ENCODE measurements around the gene EFCC1.

Gene EFCC1

GRCh38 chr3:128998561-128998960 lies 2.5 kb upstream of the EFCC1 start:
- TF ChIP-seq, protein P1, sequence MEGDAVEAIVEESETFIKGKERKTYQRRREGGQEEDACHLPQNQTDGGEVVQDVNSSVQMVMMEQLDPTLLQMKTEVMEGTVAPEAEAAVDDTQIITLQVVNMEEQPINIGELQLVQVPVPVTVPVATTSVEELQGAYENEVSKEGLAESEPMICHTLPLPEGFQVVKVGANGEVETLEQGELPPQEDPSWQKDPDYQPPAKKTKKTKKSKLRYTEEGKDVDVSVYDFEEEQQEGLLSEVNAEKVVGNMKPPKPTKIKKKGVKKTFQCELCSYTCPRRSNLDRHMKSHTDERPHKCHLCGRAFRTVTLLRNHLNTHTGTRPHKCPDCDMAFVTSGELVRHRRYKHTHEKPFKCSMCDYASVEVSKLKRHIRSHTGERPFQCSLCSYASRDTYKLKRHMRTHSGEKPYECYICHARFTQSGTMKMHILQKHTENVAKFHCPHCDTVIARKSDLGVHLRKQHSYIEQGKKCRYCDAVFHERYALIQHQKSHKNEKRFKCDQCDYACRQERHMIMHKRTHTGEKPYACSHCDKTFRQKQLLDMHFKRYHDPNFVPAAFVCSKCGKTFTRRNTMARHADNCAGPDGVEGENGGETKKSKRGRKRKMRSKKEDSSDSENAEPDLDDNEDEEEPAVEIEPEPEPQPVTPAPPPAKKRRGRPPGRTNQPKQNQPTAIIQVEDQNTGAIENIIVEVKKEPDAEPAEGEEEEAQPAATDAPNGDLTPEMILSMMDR (IDR thresholded peaks at IDR 0.05; ENCODE audit: extremely low read depth, insufficient read depth, missing control alignments): no peak
- DNase-seq (ENCODE audit: low spot score): no peak
- in situ Hi-C loops (cut with MboI; ENCODE audit: low pct_unique_long_range_greater_than_20kb, low sequenced_read_pairs, unreplicated experiment): no loop called here

DNA sequence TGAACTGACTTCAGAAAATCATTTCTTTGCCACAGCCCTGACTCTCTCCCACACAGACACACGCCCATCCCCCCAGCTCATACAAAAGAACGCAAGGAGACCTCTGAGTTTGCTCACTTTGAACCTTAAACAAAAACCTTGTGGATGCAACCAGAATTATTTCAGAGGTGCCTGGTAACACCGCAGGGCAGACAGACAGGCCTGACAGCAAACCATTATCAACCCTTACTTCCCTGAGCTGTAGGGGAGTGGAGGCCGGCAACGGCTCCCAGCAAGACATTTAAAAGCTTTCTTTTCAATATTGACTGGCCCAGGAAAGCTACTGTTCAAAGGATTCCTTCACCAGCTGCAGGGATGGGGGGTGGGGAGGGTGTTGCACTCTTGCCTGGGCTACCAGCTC lies 2.0 kb upstream of the EFCC1 start:
- in situ Hi-C loops (cut with MboI; ENCODE audit: low pct_unique_long_range_greater_than_20kb, low sequenced_read_pairs, unreplicated experiment): no loop called here
- no peak for DNase-seq (ENCODE audit: low spot score)
- TF ChIP-seq, protein P1 (IDR thresholded peaks at IDR 0.05; ENCODE audit: extremely low read depth, insufficient read depth, missing control alignments): no peak

- TF ChIP-seq, protein P1 (IDR thresholded peaks at IDR 0.05; ENCODE audit: extremely low read depth, insufficient read depth, missing control alignments): no peak
- no peak for DNase-seq (ENCODE audit: low spot score)
- in situ Hi-C loops (cut with MboI; ENCODE audit: low pct_unique_long_range_greater_than_20kb, low sequenced_read_pairs, unreplicated experiment): no loop called here
Observed at GRCh38 chr3:129000742-129001100, 383 bp upstream of the EFCC1 start.

DNA sequence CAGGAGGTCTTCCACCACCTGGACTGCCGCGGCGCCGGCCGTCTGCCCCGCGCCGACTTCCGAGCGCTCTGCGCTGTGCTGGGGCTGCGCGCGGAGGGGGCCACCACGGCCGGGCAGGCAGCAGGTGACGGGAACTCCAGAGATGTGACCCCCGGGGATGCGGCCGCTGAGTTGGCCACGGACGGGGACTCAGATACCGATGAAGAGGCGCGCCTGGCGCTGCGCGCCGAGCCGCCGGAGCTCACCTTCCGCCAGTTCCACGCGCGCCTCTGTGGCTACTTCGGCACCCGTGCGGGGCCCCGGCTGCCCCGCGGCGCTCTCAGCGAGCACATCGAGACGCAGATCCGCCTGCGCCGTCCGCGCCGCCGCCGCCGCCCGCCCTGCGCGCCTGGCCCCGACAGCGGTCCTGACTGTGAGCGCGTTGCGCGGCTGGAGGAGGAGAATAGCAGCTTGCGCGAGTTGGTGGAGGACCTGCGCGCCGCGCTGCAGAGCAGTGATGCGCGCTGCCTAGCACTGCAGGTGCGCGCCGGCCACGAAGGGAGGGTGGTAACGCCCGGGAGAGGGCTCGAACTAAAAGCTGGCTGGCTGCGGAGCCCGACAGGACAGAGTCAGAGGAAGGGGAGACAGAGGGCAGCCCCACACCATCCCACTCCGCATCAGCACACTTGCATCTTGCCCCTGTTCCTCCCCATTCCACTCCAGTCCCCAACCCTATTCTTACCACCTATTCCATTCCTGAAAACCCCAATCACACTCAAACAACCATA lies 885 bp downstream of the EFCC1 start:
- TF ChIP-seq, protein P1 (IDR thresholded peaks at IDR 0.05; ENCODE audit: extremely low read depth, insufficient read depth, missing control alignments): no peak
- no peak for DNase-seq (ENCODE audit: low spot score)
- in situ Hi-C loops (cut with MboI; ENCODE audit: low pct_unique_long_range_greater_than_20kb, low sequenced_read_pairs, unreplicated experiment): no loop called here

DNA sequence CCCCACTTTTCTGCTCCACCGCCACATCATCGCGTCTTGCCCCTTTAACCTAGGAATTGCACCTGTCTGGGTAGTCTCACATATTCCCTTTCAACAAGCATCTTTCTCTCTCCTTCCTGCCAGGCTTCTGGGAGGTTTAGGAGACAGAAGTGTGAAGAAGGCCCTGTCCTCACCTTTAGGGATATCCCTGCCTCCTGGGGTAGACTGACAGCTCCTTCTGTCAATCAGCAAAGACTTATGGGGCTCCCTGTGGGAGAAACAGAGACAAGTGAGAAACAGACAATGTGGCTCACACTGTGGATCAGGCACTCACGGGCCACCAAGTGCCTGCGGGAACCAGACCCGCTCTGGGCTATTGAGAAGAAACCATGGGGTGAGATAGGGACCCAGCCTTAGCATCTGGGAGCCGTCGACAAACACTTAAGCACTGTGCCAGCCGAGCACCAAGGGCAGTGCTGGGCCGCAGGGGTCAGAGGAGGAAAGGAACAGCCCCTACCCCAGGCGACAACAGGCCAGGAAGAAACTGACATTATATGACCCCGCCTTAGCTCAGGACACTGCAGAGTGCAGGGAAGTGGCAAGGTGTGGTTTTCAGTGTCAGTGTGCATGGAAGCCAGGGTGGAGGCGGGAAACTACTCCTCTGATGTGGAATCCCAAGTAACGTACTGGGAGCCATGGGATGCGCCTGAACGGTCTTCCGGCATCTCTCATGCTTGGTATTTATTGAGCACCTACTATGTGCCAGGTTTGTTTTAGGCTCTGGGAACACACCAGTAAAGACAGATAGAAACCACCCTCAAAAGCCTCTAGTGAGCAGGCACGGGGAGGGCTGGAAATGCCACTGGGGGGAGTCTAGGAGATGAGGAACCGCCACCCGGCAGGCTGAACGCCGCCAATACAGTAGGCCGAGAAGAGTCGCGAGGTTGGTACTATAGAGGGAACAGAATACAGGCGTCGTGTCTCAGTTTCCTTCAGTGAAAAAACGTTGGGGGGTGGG lies 1.8 kb downstream of the EFCC1 start:
- DNase-seq (ENCODE audit: low spot score): no peak
- in situ Hi-C loops (cut with MboI; ENCODE audit: low pct_unique_long_range_greater_than_20kb, low sequenced_read_pairs, unreplicated experiment): no loop called here
- TF ChIP-seq, protein P1 (IDR thresholded peaks at IDR 0.05; ENCODE audit: extremely low read depth, insufficient read depth, missing control alignments): no peak

GRCh38 chr3:129003578-129004112 lies 2.5 kb downstream of the EFCC1 start:
- in situ Hi-C loops (cut with MboI; ENCODE audit: low pct_unique_long_range_greater_than_20kb, low sequenced_read_pairs, unreplicated experiment): no loop called here
- no peak for DNase-seq (ENCODE audit: low spot score)
- TF ChIP-seq, protein P1 (IDR thresholded peaks at IDR 0.05; ENCODE audit: extremely low read depth, insufficient read depth, missing control alignments): peak; percentile 23
